ENCODE results near the gene NTM.

Gene NTM

DNA sequence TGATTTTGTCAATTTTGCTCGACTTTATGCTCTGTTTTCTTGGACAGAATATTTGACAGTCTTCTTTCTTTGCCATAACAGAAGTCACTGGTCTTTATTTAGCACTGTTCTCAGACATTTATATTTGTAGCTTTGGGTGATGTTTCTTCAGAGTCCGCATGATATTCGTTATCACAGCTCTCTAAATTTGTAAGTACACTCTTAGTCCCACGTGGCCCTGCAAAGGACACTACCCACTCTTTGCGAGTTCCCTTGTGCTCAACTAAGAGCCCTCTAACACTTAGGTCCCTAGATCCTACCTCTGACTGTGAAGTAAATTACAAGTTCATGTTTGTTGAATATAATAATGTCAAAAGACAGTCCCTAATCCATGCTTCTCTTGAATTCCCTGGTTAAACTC, 651.9 kb downstream of the NTM start:
- TF ChIP-seq, protein P1, sequence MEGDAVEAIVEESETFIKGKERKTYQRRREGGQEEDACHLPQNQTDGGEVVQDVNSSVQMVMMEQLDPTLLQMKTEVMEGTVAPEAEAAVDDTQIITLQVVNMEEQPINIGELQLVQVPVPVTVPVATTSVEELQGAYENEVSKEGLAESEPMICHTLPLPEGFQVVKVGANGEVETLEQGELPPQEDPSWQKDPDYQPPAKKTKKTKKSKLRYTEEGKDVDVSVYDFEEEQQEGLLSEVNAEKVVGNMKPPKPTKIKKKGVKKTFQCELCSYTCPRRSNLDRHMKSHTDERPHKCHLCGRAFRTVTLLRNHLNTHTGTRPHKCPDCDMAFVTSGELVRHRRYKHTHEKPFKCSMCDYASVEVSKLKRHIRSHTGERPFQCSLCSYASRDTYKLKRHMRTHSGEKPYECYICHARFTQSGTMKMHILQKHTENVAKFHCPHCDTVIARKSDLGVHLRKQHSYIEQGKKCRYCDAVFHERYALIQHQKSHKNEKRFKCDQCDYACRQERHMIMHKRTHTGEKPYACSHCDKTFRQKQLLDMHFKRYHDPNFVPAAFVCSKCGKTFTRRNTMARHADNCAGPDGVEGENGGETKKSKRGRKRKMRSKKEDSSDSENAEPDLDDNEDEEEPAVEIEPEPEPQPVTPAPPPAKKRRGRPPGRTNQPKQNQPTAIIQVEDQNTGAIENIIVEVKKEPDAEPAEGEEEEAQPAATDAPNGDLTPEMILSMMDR (conservative IDR thresholded peaks at IDR 0.05; ENCODE audit: low read length), result no peak

DNA sequence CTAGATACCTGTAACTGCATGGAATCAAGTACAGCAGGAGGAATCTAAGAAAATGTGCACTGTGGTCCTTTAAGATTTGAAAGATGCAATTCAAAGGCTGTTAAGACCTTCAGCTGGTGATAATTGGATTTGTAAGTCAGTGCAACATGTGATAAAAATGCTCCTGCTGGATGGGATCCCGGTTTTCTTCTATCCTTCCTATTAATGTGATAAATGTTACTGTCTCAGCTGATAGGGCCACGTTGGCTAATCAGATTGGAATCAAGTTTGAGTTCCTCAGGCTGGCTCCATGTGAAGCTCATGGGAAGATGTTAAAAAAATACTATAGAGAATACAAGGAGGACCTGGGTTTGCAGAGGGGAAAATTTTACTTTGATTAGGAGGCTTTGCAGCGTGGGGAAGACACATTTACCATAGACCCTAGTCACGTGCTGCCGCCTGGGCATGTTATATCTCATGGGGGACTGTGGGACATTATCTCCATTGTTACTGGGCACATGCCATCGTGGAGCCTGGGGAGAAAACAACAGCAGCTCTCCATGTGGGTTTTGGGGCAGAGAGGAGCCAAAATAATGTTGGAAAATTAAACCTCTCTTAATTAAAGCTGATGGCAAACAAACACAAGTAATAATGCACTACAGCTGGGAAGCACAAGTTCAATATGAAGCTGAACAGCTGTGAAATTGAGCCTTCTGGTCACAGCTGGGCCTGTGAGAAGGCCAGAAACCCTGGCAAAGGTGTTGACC, 652.5 kb downstream of the NTM start:
- no peak overlapping the region for H3K4me3 ChIP-seq (ENCODE audit: low read length)
- TF ChIP-seq, protein P1 (conservative IDR thresholded peaks at IDR 0.05; ENCODE audit: low read length), result no peak
- DNase-seq (ENCODE audit: low read depth), result peak; percentile 92

More for the DNA sequence above, 651.9 kb downstream of the NTM start:
- H3K4me3 ChIP-seq (ENCODE audit: low read length), result no peak overlapping the region
- no peak for DNase-seq (ENCODE audit: low read depth)

DNA sequence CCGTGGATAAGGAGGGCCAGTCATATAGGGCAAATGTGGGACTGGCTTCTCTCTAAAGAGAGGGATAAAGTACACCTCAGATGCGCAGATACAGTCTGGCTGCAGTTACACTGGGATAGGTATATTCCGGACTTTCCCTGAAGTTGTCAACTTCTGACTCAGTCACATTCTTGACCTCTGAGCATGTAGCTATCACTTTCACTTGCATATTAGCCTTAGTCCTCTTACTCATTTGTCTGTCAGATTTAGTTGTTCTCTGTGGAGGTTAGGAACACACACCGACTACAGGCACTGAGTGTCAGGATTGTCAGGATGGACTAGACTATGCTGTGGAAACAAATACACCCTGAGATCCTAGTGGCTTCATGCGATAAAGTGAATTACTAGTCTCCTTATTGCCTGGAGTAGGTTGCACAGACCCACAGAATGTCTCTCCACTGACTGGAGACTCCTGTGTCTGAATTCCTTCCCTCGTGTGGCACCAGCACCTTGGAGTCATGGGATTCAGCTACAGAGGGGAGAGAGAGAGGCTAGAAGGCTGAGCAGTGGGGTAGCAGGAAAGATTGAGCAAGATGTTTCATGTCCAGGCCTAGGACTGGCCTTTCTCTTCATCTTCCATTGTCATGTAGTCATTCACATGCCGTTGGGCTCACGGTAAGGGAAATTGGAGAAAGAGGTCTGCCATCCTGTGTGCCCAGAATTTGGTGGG, 654.3 kb downstream of the NTM start:
- H3K4me3 ChIP-seq (ENCODE audit: low read length), result no peak overlapping the region
- TF ChIP-seq, protein P1 (conservative IDR thresholded peaks at IDR 0.05; ENCODE audit: low read length), result no peak
- DNase-seq (ENCODE audit: low read depth), result peak; percentile 68

DNA sequence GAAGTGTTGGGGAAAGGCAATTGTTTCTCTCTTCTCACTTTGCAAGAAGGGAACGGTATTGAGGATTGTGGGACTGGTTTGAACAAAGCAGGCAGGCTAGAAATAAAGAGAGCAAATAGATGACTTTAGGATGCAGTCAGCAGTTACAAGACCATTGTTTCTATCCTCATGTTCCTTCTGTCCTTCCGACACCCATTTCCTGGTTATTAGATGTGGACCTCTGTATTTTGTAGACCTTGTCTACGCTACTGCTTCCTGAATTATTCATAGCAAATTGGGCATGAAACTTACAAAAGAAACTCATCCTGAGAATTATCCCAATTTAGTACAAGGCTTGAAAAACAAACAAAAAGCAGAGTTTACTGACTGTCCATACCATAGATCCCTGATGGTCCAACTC, 656.3 kb downstream of the NTM start:
- no peak overlapping the region for H3K4me3 ChIP-seq (ENCODE audit: low read length)
- DNase-seq (ENCODE audit: low read depth), result no peak
- TF ChIP-seq, protein P1 (conservative IDR thresholded peaks at IDR 0.05; ENCODE audit: low read length), result no peak

DNA sequence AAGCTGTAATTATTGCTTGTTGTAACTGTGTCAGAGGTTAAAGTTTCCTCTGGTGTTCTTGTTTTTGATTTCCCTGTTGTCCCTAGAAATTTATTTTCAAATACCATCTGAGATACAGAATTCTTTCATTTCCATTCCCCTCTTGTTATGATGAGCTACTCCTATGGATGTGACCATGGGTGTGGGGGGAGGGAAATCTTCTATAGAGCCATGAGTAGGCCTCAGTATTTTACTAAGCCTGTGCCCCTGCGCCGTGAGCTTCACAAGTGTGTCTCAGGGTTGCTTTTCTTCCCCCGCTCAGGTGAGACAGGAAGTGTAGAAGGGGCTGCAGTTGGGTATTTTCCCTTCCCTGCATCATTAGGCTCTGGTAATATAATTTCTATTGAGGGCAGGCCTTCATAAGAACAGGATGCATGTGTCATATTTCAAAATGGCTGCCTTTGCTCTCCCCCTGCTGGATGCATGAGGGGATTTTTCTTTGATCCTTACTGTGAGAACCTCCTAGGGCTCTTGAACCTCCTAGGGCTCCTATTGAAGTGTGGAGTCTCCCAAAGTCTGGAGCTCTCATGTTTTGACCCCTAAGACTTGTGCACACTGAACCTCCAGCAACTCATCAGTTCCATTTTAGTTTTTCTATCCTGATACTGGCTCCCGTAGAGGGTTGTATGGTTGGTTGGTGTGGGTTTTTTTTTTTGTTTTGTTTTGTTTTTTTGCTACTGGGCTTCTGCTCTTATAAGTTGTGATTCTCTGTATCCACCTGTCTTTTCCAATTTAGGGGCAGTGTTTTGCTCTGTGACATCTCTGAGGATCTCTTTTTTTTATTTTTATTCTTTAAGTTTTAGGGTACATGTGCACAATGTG, 658.2 kb downstream of the NTM start:
- peak; percentile 62 for DNase-seq (ENCODE audit: low read depth)
- no peak overlapping the region for H3K4me3 ChIP-seq (ENCODE audit: low read length)
- TF ChIP-seq, protein P1 (conservative IDR thresholded peaks at IDR 0.05; ENCODE audit: low read length), result peak; percentile 65

DNA sequence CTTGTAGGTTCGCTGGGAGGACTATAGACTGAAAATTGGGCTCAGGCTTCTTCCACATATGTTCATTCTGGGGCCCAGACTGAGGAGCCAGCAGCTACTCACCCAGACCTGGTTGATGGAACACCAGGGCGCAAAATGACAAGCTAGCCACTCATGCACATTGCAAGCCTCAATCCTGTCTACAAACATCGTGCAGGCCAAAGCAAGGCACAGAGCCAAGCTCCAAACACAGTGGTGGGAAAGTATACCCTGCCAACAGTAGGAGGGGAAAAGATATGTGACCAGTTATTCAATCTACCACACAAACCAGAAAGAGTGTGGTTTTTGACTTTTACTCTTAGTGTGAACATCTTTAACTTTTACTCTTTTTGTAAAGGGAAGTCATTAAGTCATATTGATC, 660.5 kb downstream of the NTM start:
- DNase-seq (ENCODE audit: low read depth), result no peak
- H3K4me3 ChIP-seq (ENCODE audit: low read length), result no peak overlapping the region
- TF ChIP-seq, protein P1 (conservative IDR thresholded peaks at IDR 0.05; ENCODE audit: low read length), result no peak
